CD4-positive, alpha-beta T cell treated with Interferon alpha-2 for 1 hour (primary cell): ENCODE results near the gene PCED1B.
"Not testable (repeated sequence)": the region's sequence is repeated elsewhere in the genome, so short reads cannot be mapped to it uniquely, and the experiment has no call there.

Source experiments
- DNase-seq, 2 donors: peaks; one replicate each; pipeline ENCODE4 v3.0.0-alpha.2; 2020 to 2022

PCED1B gene

GRCh38 chr12:47170281-47170680 is 90.9 kb downstream of the PCED1B start:
- DNase-seq, result not testable (repeated sequence)

- no peak for DNase-seq
Measured at GRCh38 chr12:47178014-47178413, 98.6 kb downstream of the PCED1B start.

- DNase-seq, result not testable (repeated sequence)
Measured at GRCh38 chr12:47182164-47182938, 102.9 kb downstream of the PCED1B start.

GRCh38 chr12:47184229-47184628 is 104.8 kb downstream of the PCED1B start:
- no peak for DNase-seq

DNA sequence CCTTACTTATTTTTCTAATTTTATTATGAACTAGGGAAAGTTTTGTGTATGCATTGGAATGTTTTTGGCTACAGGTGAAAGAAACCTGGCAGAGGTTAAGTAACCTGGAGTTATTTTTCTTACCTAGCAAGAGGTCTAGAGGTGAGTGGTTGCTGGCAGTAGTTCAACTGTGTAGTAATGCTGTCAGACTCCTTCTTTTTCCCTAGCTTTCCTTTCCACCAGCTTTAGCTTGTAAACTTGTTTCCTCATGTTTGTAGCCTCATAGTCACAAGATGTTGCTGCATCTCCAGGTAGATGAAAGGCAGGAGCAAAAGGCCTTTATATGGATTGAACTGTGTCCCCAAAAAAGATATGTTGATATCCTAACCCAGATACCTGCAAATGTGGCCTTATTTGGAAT is 105.4 kb downstream of the PCED1B start:
- no peak for DNase-seq

- no peak for DNase-seq
Measured at GRCh38 chr12:47186246-47186645, 106.8 kb downstream of the PCED1B start.

DNA sequence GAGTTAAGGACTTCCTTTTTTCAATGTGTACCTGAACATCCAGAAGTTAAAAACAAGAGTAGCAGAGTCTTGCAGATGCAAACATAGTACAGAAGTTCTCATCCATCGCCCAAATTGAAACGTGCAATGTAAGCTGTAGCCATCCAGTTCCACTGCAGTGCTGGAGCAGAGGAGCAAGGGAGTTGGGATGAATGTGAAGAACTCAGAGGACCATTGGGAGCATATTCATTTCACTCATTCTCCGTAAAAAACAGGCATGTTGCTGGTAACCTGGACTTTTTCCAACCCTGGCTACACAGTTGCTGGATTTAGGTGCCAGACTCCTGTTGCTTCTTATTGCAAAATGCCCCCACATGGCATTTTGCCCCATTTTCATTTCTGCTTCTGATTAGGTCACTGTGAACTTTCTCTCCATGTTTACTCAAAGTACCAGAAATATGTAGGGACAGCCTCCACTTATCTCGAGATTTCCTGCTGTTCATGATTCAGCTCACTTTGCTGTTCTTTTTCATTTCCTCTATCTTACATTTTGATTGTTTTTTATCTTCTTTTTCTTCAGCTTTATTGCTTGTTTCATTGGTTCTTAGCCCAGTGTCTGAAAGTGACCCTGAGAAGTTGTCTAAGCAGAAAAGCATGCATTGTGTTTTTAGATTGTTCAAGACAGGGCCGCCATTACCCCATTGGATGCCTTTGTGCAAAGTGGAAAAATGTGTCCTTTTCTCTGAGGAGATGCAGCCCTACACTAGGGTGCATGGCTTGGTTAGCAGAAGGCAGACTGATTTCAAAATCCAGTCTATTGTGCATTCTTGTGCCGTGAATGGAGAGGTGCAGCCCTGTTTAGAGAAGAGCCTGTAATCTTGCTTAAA is 109.4 kb downstream of the PCED1B start:
- DNase-seq, result no peak

GRCh38 chr12:47189728-47190127 is 110.3 kb downstream of the PCED1B start:
- no peak for DNase-seq

GRCh38 chr12:47190271-47190750 is 110.9 kb downstream of the PCED1B start:
- DNase-seq, result no peak

DNA sequence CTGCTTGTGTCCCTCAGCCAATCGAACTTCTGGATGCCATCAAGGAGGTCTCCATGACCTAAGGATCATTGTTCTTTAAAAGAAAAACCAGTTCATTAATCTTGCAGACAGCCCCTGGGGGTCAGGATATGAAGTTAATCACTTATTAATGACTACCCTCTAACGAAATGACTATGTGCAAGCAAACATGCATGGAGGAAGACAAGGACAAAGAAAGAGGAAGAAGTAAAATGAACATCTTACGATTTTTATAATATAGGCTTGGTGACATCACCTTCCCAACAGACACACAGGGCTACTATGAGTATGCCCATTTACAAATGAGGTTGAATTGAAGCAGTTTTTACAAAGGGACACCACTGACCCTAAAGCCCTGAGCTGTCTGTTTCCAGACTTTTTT is 111.5 kb downstream of the PCED1B start:
- DNase-seq, result no peak

DNA sequence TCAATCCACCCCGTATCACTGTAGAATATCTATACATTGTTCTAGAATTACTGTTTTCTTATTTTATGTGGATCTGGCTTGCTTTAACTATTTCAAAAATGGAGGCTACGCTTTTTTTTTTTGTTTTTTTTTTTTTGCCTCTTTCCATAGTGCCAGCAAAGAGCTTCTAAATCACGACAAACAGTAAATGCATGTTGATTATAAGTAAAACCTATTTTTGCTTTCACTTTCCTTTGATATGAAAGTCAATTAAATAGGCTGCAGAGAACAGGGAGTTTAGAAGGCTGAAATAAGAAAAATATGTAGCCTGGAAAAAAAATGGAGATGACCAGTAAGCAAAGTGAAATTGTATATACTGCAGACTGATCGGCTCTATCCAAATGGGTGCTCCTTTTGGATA is 112.6 kb downstream of the PCED1B start:
- peak in 1 of 2 donors; percentile 51 for DNase-seq

- peak in 1 of 2 donors; percentile 49 for DNase-seq
Measured at GRCh38 chr12:47193066-47193465, 113.6 kb downstream of the PCED1B start.

DNA sequence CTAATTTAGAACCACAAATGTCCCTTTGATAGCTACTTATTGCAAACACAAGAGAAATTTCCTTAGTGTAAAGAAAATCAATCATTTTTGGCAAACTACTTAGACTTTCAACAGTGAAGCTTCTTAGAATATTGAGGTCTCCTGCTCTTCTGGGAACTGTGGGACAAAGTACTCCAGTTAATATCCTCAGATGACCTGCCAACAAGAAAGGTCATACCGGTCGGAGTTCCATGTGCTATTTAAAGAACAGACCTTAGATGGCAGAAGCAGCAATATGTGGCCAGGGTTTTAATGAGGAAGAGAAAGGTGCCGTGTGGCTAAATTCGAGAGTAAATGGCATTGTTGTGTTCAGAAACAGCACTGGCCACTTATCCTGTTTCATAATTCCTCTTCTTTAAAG is 115.1 kb downstream of the PCED1B start:
- DNase-seq, result no peak

- no peak for DNase-seq
Measured at GRCh38 chr12:47200446-47200845, 121.0 kb downstream of the PCED1B start.

GRCh38 chr12:47201190-47201589 is 121.8 kb downstream of the PCED1B start:
- DNase-seq, result not testable (repeated sequence)

GRCh38 chr12:47202176-47202575 is 122.8 kb downstream of the PCED1B start:
- no peak for DNase-seq

GRCh38 chr12:47205532-47206449 is 126.4 kb downstream of the PCED1B start:
- DNase-seq, result no peak

GRCh38 chr12:47206450-47207339 is 127.3 kb downstream of the PCED1B start:
- no peak for DNase-seq

DNA sequence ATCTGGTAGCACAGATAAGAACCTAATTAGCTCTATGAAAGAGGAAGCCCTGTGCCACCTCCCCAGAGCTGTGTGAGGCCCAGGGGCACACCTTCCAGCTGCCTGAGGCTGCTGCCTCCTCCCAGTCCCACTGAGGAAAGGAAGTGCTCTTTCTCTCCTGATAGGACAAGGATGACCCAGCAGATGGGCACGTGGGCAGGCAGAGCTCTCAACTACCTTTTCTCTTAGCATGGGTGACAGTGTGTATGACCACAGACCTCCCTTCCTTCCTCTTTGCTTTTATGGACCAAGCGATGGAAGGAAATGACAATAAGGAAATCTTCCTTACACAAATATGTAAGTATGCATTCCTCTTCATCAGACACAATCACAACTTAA is 127.9 kb downstream of the PCED1B start:
- DNase-seq, result peak; percentile 65 to 69

- DNase-seq, result peak in 1 of 2 donors; percentile 52
Measured at GRCh38 chr12:47207829-47208248, 128.4 kb downstream of the PCED1B start.

- DNase-seq, result no peak
Measured at GRCh38 chr12:47209014-47209413, 129.6 kb downstream of the PCED1B start.

GRCh38 chr12:47210776-47211175 is 131.4 kb downstream of the PCED1B start:
- no peak for DNase-seq
